ENCODE measurements around the gene NET1.

Gene NET1

GRCh38 chr10:5499493-5500140, 87.3 kb downstream of the NET1 start, which contains the start of gene CALML5:
CALML5 (minus strand) TSS chr10:5499570; CDS start chr10:5499438, 132 bp downstream.
- TF ChIP-seq FOXP2 (optimal IDR thresholded peaks at IDR 0.05; ENCODE audit: control extremely low read depth, extremely low read length, insufficient read depth) (no peak), POLR2AphosphoS5 (IDR thresholded peaks at IDR 0.05; ENCODE audit: borderline replicate concordance, low read depth, low read length) (no peak)
- Histone ChIP-seq H3K9ac (ENCODE audit: insufficient read length) (no peak within 1 kb of the TSS), H3K36me3 (ENCODE audit: insufficient read depth, low read length) (no peaks in the 10 kb centered on the region), H3K4me3 (no peak within 1 kb of the TSS), H3K27ac (no peak within 1 kb of the TSS), H3K9me3 (ENCODE audit: low read depth, low read length) (no peaks in the 10 kb centered on the region)
- no peak for DNase-seq (ENCODE audit: low read depth, low spot score)

DNA sequence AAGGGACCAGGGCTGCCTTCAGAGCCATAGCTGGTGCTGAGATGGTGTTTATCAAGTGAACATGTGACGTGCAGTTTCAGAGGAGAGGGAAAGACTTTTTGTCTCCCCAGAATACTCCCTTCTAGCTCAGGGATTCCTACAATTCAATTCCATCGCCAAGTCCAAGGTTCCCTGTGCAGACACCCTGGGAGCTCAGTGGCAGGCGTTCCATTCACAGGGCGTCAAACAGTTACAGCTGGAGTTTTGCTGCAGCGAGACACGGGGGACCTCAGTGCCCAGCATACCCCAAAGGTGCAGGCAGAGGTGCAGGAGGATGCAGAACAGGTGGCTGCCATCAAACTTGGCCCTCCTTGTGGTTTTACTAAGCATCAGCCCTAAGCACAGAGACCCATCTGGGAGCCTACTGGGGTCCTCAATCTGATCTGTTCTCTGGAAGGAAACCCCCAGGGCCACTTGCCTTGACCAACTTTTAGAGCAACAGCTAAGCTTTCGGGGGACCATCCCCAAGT, 87.9 kb downstream of the NET1 start:
- DNase-seq (ENCODE audit: low read depth, low spot score): no peak
- no peaks in the 10 kb centered on the region for H3K36me3 ChIP-seq (ENCODE audit: insufficient read depth, low read length)
- no peak overlapping the region for H3K27ac ChIP-seq
- TF ChIP-seq FOXP2 (optimal IDR thresholded peaks at IDR 0.05; ENCODE audit: control extremely low read depth, extremely low read length, insufficient read depth) (no peak), EZH2 (IDR thresholded peaks at IDR 0.05) (no peak), POLR2AphosphoS5 (IDR thresholded peaks at IDR 0.05; ENCODE audit: borderline replicate concordance, low read depth, low read length) (no peak)
- no peak overlapping the region for H3K4me3 ChIP-seq
- no peaks in the 10 kb centered on the region for H3K9me3 ChIP-seq (ENCODE audit: low read depth, low read length)
- no peak overlapping the region for H3K9ac ChIP-seq (ENCODE audit: insufficient read length)

DNA sequence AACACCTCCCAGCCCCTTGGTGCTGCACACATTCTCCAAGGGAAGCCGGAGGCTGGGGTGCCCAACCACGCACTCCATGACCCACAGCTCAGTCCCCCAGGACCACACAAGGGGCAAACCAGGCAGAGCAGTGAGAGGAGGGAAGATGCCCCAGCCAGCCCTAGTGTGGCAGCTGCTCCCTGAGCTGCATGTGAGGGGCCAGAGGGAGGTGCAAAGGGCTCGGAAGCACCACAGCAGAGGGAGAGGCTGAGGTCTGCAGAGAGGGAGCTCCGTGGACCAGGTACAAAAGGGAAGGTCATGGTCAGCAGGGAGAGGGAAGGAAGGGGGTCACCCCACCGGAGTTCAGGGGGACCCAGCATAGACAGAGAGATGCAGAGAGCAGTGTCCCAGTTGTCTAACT, 88.6 kb downstream of the NET1 start:
- H3K4me3 ChIP-seq: no peak overlapping the region
- DNase-seq (ENCODE audit: low read depth, low spot score): no peak
- TF ChIP-seq POLR2AphosphoS5 (IDR thresholded peaks at IDR 0.05; ENCODE audit: borderline replicate concordance, low read depth, low read length) (no peak), FOXP2 (optimal IDR thresholded peaks at IDR 0.05; ENCODE audit: control extremely low read depth, extremely low read length, insufficient read depth) (no peak), EZH2 (IDR thresholded peaks at IDR 0.05) (no peak)
- no peaks in the 10 kb centered on the region for H3K36me3 ChIP-seq (ENCODE audit: insufficient read depth, low read length)
- H3K27ac ChIP-seq: no peak overlapping the region
- no peaks in the 10 kb centered on the region for H3K9me3 ChIP-seq (ENCODE audit: low read depth, low read length)
- H3K9ac ChIP-seq (ENCODE audit: insufficient read length): no peak overlapping the region

DNA sequence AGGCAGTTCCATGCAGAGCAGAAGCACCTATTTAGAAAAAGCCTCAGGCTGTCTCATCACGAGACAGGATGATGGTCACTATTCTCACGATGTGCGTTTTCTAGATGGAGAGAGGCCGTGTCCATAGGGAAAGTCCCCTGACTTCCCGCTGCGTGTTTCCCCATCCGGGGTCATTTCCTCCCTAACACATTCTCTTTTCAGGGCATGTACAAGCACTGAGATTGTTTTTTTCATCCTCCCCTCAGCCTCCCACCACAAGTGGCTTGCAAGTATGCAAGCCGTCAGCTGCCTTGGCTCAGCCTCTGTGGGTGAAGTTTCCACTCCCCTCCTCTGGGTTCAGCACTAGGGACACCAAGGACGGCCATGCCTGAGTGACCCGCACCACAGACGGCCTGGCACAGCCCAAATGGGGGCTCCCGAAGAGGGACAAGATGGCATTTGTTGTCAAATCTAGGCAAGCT, 89.7 kb downstream of the NET1 start:
- no peak for DNase-seq (ENCODE audit: low read depth, low spot score)
- H3K9me3 ChIP-seq (ENCODE audit: low read depth, low read length): no peaks in the 10 kb centered on the region
- TF ChIP-seq FOXP2 (optimal IDR thresholded peaks at IDR 0.05; ENCODE audit: control extremely low read depth, extremely low read length, insufficient read depth) (no peak), EZH2 (IDR thresholded peaks at IDR 0.05) (no peak), POLR2AphosphoS5 (IDR thresholded peaks at IDR 0.05; ENCODE audit: borderline replicate concordance, low read depth, low read length) (no peak)
- no peak overlapping the region for H3K4me3 ChIP-seq
- no peaks in the 10 kb centered on the region for H3K36me3 ChIP-seq (ENCODE audit: insufficient read depth, low read length)
- no peak overlapping the region for H3K9ac ChIP-seq (ENCODE audit: insufficient read length)
- no peak overlapping the region for H3K27ac ChIP-seq

DNA sequence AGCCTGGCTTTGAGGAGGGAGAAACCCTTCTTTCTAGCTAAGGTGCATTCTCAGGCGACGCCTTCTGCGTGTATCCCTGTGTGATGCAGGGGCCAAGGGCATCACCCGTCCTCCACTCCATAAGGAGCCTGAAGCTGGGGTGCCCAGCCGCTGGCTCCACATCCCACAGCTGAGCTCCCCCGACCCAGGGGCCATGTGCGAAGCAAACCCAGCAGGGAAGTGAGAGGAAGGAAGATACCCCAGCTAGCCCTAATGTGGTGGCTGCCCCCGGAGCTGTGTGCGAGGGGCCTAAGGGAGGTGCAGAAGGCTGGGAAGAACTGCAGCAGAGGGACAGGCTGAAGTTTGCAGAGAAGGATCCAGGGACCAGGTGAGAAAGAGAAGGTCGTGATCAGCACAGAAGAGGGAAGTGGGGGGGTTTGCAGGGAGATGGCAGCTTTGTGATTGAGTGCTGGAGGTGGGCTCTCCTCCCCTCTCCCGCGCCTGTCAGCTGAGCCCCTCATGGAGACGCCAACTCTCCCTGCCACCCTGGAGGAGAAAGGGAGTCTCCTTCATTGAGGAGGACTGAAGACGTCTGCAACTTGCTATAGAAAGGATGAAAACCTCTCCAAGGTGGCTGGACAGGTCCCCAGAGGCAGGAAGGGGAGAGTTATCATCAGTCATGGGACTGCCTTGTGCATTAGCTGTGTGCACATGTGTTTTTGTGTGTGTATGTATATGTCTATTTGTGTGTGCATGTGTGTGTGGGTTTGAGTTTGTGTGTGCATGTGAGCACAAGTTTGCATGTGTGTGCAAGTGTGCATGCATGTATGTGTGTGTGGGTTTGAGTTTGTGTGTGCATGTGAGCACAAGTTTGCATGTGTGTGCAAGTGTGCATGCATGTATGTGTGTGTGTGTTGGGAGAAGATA, 90.5 kb downstream of the NET1 start:
- Histone ChIP-seq H3K36me3 (ENCODE audit: insufficient read depth, low read length) (no peaks in the 10 kb centered on the region), H3K9me3 (ENCODE audit: low read depth, low read length) (no peaks in the 10 kb centered on the region), H3K9ac (ENCODE audit: insufficient read length) (no peak overlapping the region), H3K4me3 (no peak overlapping the region), H3K27ac (no peak overlapping the region)
- TF ChIP-seq FOXP2 (optimal IDR thresholded peaks at IDR 0.05; ENCODE audit: control extremely low read depth, extremely low read length, insufficient read depth): no peak
- TF ChIP-seq POLR2AphosphoS5 (IDR thresholded peaks at IDR 0.05; ENCODE audit: borderline replicate concordance, low read depth, low read length): no peak
- TF ChIP-seq EZH2 (IDR thresholded peaks at IDR 0.05): no peak
- no peak for DNase-seq (ENCODE audit: low read depth, low spot score)

GRCh38 chr10:5503477-5503835, 91.1 kb downstream of the NET1 start:
- DNase-seq (ENCODE audit: low read depth, low spot score): no peak
- no peak overlapping the region for H3K27ac ChIP-seq
- no peaks in the 10 kb centered on the region for H3K9me3 ChIP-seq (ENCODE audit: low read depth, low read length)
- TF ChIP-seq EZH2 (IDR thresholded peaks at IDR 0.05) (no peak), FOXP2 (optimal IDR thresholded peaks at IDR 0.05; ENCODE audit: control extremely low read depth, extremely low read length, insufficient read depth) (no peak), POLR2AphosphoS5 (IDR thresholded peaks at IDR 0.05; ENCODE audit: borderline replicate concordance, low read depth, low read length) (no peak)
- no peak overlapping the region for H3K4me3 ChIP-seq
- H3K36me3 ChIP-seq (ENCODE audit: insufficient read depth, low read length): no peaks in the 10 kb centered on the region
- H3K9ac ChIP-seq (ENCODE audit: insufficient read length): no peak overlapping the region

DNA sequence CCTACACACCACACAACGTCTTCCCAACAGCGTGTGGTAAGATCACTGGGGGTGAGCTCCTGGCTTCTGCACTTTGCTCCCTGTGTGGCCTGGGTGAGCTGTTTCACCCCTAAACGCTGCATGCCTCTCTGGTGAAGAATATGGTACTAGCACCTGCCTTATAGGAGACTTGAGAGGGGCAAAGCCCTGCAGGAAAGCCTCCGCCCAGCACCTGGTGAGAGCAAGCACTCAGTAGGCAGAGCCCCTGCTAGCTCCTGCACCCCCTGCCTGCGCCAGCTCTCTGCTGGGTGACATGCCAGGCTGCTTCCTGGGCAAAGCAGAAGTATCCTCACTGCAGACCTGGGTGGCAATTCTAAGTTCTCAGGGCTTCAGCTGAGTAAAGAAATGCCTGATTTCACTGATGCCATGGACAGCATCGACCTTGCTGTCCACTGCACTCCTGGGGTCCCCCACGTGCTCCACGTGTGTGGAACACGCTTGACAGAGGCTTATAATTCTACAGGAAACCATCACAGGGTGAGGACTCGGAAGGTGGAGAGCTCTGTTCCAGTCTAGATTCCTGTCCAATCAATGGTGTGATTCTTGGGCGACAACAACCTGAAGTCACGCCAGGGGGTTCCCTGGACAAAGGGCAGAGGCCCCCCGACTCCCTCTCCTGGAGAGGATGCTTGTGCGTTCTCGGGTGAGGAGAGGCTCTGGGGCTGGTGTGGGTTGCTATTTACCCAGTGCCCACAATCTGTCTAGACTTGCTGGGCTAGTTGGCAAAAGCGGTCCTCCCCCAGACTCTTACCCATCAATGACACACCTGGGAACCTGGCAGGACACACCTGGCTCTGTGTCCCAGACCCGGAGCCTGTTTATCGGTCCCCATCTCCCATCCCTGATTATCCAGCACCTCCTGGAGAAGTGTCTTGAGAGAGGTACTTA, 92.1 kb downstream of the NET1 start:
- DNase-seq (ENCODE audit: low read depth, low spot score): no peak
- TF ChIP-seq POLR2AphosphoS5 (IDR thresholded peaks at IDR 0.05; ENCODE audit: borderline replicate concordance, low read depth, low read length) (no peak), FOXP2 (optimal IDR thresholded peaks at IDR 0.05; ENCODE audit: control extremely low read depth, extremely low read length, insufficient read depth) (no peak), EZH2 (IDR thresholded peaks at IDR 0.05) (no peak)
- Histone ChIP-seq H3K27ac (no peak overlapping the region), H3K9ac (ENCODE audit: insufficient read length) (no peak overlapping the region), H3K9me3 (ENCODE audit: low read depth, low read length) (no peaks in the 10 kb centered on the region), H3K36me3 (ENCODE audit: insufficient read depth, low read length) (no peaks in the 10 kb centered on the region), H3K4me3 (no peak overlapping the region)
